HG03432 (cell line): ENCODE results near the gene HGD.
"Not testable (repeated sequence)": the region's sequence is repeated elsewhere in the genome, so short reads cannot be mapped to it uniquely, and the experiment has no call there.

Experiments used
- ATAC-seq: cut with Tn5 transposase; IDR thresholded peaks from one replicate; pipeline ENCODE4 v1.9.1; 2021; ENCODE audit warnings: mild to moderate bottlenecking, moderate library complexity; ENCODE audit not compliant: unreplicated experiment

HGD gene, protein sequence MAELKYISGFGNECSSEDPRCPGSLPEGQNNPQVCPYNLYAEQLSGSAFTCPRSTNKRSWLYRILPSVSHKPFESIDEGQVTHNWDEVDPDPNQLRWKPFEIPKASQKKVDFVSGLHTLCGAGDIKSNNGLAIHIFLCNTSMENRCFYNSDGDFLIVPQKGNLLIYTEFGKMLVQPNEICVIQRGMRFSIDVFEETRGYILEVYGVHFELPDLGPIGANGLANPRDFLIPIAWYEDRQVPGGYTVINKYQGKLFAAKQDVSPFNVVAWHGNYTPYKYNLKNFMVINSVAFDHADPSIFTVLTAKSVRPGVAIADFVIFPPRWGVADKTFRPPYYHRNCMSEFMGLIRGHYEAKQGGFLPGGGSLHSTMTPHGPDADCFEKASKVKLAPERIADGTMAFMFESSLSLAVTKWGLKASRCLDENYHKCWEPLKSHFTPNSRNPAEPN

DNA sequence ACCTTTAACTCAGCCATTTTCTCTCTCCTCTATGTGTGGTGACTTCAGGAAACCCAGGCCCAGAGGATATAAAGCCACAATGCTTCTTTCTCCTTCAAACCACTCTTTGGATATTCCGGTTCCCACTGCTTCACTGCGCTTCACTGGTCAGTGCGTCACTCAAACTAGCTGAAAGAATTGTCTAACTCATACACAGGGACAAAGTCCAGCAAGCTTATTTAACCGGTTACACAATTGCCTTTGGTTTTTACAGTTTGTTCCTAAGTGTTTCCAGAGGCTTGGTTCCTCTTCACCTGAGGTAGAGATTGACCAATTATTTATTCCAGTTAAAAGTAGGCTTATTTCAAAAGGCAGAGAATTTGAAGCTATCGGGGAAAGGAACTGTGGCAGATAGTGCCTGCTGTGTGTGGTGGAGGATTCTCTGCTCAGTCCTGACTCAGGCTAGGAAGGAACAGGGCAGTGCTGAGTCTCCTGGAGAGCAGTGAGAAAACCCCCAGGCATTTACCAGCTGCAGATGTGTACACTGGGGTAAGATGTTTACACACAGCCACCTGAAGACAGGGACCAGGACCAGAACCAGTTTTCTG is at the start of gene HGD:
HGD (minus strand) TSS at position 145 of the 587 bp plus-strand sequence; CDS start at position 17, 128 bp downstream.
- ATAC-seq, result no peak

DNA sequence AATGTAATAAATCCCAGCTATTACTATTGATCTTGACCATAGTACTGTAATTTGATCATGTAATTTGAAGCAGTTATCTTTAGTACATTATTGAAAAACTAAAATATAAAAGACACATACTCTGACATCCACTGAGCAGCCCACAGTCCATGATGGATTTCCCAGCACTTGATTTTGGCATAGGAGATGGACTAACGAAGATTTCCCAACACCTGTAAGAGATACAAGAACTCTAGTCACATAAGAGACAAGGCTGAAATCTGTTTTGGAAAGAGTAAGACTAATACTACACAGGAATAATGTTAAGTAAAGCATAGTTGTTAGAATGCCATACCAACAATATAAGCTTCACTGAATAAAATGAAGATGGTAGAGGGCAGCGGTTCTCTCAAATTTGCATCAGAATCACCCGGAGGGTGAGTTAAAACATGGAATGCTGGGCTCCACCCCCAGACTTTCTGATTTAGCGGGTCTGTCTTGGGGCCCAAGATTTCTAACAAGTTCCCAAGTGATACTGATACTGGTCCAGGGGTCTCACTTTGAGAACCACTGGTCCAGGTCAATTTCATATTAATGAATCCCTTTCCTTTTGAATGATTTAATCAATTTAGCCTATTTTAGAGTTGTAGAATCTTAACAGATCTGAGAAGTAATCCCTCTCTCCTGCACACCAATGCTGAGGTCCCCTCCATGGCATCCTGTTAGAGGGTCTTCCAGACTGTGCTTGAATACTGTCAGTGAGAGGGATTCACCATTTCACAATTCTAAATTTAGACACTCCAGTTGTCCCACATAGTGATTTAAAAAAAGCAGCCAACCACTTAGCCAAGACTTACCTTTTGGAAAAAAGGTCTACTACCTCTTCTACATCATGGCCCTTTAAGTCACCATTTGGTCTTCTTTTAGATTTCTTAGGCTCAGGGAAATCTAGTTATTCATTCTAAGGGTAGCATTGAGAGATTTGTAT is 48.8 kb upstream of the HGD start:
- ATAC-seq, result no peak

DNA sequence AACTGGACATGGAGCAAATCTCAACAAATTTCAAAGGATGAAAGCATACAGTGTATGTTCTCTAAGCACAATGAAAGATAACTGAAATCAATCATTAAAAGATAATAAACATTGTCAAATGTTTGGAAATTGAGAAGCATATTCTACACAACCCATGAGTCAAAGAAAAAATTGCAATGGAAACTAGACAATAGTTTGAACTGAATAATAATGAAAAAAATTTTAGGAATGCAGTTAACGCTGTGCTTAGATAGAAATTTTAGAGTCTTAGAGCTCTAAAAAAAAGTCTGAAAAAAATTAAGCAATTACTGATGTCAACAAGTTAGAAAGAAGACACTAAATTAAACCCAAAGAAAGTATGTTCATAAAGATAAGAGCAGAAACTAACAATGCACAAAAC is 44.8 kb upstream of the HGD start:
- no peak for ATAC-seq

DNA sequence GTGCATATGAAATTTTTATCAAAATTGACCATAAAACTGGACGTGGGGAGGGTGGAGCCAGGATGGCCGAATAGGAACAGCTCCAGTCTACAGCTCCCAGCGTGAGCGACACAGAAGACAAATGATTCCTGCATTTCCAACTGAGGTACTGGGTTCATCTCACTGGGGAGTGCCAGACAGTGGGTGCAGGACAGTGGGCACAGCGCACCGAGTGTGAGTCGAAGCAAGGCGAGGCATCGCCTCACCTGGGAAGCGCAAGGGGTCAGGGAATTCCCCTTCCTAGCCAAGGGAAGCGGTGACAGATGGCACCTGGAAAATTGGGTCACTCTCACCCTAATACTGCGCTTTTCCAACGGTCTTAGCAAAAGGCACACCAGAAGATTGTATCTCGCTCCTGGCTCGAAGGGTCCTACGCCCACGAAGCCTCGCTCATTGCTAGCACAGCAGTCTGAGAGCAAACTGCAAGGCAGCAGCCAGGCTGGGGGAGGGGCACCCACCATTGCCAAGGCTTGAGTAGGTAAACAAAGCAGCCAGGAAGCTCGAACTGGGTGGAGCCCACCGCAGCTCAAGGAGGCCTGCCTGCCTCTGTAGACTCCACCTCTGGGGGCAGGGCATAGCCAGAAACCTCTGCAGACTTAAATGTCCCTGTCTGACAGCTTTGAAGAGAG is 37.3 kb upstream of the HGD start:
- not testable (repeated sequence) for ATAC-seq

DNA sequence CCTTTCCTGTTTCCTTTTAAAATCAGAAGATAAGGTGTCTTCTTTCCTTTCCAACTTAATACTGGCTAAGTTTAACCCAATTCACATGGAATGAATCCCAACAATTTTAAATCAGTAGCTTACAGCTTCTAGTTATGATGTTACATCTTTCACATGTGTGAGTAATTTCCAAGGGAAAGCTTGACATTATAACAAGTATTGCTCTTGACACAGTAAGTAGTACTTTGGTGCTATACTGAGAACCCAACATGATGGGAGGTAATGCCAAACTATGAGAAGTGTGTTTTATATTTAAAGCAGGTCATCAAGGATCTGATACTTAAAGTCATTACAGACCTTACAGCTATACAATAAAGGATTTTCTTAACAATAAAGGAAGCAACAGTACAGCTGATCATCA is 31.2 kb upstream of the HGD start:
- ATAC-seq, result no peak

DNA sequence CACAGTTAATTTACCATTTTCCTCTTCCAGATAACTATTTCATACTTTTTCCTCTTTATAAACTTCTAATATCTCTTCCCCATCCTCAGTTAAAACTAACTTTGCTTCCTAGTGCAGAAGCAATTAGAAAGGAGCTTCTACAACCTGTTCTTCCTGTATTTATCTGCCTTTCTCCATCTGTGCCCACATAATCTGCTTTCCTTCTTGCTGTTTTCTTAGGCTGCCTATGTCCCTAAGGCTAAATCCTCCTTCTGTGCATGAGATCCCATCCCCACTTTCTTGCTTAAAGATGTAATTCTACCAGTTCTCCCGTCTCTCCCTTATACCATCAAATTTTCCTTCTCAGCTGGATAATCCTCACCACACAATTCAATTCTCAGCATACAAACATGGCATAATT is 28.3 kb upstream of the HGD start:
- no peak for ATAC-seq

DNA sequence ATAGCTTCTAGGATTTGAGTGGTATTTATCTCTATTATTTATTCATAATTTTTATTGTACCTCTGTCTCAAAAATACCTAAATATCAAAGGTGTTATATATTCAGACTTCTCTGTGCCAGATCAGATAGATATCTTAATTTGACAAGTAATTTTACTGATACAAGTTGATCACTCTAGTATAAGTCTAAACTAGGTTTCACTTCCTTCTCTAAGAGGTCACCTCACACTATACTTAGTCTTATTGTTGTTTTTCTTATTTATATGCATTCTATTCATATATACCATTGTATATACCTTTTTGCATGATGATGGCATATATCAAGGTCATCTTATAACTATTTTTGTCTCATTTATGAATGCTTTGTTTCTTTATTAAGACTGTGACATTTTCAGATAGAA is 26.4 kb upstream of the HGD start:
- ATAC-seq, result peak; percentile 74

DNA sequence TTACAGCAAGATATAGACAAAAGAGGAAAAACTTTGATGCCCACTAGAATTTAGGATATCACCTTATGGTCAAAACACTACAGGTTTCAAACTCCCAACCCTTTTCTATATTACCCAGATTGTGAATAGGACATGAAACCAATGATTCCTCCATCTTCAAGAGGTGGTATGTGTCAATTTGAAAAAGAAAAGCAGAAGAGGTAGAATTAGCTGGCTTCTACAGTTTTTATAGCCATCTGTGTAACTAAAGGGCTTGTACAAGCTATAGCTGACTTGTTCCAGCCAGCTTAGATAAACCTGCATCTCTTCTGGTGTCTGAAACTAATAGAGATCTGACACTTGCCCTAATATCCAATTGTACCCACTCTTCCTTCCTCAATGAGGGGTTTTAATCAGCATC is 24.9 kb upstream of the HGD start:
- no peak for ATAC-seq

DNA sequence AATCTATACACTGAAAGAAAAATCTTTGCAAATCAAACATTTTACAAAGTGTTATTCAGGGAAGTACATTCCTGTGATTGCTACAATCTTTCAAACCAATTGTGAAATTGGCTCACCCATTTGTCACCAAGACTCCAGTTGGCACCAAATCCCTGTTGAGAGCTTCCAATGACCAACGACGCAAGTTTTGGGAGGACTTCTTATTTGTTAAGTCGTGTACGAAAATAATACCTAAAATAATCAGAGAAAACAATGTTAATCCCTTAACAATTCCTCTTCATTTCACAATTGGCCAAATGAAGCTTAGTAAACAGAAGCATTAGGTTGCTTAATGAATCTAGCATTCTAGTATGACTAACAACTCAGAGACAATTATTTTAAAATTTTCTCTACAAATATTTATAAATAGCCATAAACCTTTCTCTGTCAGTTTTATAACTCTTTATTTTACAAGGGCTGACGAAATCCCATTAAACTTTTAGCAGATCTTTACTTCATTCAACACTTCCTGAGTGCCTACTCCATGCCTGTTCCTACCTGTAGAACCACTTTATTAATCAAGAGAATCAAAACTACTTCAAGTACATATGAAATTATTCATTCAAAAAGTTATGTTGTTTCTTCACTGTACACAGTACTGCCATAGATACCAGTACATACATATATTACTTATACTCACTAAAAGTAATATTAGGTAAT is 24.0 kb upstream of the HGD start:
- no peak for ATAC-seq

DNA sequence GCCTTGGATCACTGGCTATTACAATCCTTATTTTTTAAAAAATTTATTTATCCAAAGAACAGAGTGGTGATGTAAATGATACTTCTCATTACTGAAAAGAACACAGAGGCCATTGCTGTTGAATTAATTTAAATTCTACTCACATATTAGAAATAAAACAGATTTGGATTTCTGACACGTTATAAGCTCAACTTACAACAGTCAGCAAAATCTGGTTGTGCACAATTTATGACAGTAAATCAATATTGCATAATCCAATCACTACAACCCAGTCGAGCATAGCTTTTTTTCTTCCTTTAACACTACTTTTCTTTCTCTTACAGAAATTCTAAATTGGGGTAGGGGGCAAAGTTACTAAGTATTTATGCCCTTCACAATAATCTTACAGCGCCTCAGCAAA is 17.3 kb upstream of the HGD start:
- no peak for ATAC-seq

DNA sequence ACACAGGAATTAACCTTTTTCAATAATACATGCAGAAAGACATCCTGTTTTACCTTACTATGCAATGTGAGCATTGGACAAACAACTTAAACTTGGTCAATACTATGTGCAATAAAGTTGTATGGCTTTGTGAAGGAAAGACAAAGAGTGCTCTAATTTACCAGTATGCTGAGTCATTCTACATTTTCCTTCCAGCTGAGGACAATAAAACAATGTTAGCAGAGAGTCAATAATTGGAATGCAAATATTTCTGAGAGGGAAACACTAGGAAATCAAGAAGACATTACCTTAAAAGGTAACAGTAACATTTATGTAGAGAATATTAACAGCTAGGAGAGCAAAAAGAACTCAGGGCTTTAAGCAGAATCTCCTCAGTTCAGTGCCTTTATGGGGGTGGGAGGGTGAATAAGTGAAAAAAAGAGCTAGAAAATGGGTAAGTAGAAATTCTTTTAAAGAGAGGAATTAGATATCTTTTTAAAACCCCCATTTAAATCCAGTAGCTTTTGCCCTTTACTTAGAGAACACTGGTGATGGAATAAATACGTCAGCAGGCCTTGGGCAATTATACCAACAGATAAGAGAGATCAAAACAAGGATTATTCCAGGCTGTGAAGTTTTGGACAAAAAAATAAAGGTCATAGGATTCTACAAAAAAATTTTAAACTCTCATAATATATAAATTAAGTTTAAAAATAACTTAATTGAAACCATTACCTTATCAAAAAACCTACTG is 11.6 kb upstream of the HGD start:
- no peak for ATAC-seq

DNA sequence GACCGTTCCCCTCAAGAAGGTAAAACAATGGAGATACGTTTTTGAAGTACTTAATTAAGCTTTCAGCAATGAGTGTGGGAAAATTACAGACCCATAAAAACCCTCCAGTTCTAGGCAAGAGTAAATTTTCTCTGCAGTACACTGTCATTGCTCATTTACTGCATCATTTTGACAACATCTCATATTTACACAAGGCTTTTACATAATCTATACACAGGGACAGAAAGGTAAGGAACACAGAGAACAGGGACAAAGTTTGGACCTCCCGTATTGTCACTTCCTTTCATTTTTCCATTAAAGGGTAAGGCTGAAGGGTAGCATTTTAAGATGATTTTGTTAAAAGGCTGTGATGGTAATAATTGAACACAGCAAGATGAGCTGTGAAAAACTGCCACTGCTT is 7.4 kb upstream of the HGD start:
- ATAC-seq, result no peak

DNA sequence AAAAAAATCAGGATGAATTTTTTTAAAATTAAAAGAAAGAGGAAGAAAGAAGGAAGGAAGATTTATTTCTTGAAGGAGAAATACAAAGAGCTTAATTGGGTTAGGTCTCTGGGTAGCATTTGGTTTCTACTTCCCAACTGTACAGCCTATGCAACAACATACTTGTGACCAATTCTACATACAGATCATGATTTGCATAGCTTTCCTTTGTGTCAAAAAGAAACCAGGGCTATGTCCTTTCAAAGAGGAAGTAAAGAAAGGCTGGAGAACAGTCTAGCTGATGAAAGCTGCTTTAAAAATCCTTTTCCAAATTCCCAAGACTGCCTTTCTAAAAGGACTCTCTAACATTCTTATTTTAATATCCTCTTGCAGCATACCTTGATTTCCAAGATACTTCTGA is 6.1 kb upstream of the HGD start:
- peak; percentile 99 for ATAC-seq

DNA sequence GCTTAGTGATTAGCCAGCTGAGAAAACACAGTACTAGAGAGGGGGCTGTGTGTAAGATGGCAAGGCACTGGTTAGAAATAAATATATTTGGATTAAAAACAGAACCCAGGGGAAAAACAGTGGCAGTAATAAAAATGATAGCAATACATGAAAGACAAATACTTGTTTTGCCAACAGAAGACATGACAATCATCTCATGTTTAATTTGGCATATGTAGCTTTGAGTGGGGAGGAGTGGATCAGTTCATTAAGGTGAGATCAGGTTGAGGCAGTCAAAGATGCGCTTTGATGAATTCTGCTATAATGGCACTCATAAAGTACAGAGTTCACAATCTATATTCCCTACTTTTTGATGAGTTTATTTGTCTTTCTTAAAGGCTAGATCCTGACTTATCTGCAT is 3.4 kb upstream of the HGD start:
- no peak for ATAC-seq

DNA sequence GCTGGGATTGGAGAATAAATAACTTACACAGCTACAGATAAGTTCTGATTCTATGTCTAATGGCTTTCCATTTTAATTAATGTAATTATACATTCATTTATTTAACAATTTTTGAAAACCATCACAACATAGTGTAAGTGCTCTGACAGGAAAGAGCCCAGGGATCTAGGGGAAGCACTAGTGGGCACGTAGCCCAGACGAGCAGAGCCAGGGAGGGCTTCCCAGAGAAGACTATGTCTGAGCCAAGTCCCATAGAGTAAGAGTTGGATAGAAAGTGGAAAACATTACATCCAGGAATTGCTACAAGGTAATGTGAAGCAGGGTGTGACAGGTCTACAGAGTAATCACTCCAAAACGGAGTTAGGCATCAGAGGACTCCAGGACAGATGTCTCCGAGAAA is 2.9 kb upstream of the HGD start:
- ATAC-seq, result no peak

DNA sequence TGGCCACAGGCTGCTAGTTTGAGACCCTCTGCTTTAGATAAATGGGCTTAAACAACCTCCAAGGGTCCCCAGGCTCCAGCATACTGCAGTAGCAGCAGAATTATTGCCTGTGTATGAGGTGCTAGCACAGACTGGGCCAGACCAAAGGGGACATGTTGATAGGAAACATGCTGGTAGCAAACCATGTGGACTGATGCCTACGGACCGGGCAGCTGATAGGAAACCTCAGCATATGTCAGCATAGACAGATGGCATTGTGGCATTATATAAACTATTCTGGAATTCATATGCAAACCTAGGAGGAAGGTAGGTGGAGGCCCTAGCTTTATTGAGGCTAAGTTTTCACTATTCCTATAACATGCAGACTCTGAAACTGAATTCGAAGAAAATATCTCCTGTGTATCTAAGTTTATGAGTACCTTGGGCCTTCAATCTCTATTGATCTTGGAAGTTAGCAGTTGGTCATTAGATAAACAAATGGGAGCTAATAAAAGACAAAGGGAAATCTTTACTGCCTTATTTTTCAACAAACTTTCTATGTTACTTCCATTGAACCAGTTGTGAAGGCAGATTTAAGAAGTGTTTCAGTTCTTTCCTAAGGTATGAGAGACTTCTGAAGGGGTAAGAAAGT is 1.7 kb upstream of the HGD start:
- no peak for ATAC-seq

DNA sequence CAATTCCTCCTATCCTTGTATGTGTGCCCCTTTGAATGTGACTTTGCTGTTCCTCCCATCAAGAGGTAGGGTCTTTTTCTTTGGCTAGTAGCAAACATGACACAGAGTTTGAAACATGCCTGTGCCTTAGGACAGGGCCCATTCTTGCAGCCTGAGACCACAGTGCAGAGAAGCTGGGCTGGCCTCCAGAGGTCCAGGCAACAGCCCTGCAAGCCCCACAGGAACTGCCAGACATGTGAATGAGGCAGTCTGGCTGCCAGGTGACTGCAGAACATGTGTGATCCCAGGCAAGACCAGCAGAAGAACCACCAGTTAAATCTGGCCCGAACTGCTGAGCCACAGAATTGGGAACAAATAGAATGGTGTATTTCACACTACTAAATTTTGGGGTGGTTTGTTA is 1.2 kb upstream of the HGD start:
- ATAC-seq, result no peak

DNA sequence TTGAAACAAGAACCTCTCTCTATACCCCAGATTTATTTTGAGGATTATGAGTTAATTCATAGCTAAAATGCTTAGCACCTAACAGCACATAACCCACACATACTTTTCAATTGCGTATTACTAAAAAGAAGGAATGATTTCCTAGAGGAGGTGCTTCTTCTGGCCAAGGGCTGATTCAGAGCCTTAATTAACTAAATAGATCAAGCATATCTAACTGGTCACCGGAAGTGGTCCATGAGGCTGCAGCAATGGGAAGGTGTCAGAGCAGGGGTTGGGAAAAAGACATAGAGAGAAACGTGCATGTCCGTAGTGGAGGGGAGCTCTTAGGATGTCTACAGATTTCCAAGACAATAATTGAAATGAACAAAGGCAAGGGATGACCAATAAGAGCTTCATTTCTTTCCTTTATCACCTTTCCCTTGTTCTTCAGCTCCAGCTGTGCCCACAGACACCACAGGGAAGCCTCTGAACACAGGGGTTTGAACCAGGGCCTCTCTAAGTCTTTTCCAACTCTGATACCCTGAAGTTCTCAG is 467 bp downstream of the HGD start:
- no peak for ATAC-seq

DNA sequence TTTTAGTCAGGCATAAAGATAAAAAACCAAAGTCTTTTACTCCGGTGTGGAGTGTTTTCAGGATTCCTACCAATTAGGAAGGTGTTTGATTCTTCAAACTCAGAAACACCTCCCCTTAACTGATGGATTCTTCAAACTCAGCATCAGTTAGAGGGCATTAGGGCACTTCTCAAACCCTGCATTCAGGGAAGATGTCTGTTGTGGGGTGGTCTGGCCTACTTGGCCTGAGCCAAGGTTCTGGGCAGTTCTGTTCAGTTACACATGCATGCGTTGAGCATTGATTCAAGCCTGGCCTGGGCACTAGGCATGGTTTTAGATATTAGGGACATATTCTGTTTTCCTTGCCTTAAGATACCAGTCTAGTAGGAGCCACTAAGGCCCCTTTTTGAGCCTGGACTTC is 1.0 kb downstream of the HGD start:
- no peak for ATAC-seq
